GM18870 (cell line): ENCODE measurements around the gene NOX4.
"Not testable (repeated sequence)": the region's sequence is repeated elsewhere in the genome, so short reads cannot be mapped to it uniquely, and the experiment has no call there.

Experiments
- ATAC-seq: cut with Tn5 transposase; IDR thresholded peaks from one replicate; pipeline ENCODE4 v1.9.1; 2021; ENCODE audit warnings: moderate library complexity; ENCODE audit not compliant: unreplicated experiment

Gene NOX4

DNA sequence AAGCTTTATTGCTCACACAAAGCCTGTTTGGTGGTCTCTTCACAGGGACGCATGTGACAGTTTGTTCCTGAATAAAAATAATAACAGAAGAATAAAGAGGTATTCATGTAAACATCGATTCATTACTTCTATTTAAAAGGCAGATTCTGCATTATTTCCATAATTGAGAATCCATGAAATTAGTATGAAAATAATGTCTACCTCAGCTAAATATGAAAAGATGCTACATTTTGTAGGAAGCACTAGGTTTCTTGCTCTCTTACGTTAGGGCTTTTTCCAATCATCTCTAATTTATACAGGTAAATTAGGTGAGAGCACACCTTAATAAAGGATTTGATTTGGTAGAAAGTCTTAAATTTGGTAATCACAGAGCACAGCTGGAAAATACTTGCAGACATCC lies 103.7 kb downstream of the NOX4 start:
- not testable (repeated sequence) for ATAC-seq

DNA sequence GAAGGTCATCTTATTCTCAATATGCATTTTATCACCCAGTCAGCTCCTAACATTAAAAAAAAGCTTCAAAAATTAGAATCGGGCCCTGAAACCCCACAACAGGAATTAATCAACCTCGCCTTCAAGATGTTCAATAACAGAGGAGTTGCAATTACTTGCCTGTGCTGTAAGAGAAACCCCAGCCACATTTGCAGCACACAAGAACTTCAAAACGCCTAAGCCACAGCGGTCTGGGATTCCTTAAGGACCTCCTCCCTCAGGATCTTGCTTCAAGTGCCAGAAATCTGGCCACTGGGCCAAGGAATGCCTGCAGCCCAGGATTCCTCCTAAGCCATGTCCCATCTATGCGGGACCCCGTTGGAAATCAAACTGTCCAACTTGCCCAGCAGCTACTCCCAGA lies 108.2 kb downstream of the NOX4 start:
- ATAC-seq: not testable (repeated sequence)

DNA sequence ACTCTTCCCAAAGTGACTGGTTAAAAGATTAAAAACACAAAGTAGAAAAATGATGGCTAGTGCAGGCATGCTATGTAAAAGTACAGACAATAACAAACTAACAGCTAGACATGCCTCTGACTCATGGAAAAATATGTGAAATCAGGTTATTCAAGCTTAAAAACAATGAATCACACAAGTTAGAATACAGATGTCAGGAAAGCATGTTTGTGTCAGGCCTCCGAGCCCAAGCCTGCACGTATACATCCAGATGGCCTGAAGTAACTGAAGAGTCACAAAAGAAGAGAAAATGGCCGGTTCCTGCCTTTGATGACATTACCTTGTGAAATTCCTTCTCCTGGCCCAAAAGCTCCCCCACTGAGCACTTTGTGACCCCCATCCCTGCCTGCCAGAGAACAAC lies 110.1 kb downstream of the NOX4 start:
- no peak for ATAC-seq

DNA sequence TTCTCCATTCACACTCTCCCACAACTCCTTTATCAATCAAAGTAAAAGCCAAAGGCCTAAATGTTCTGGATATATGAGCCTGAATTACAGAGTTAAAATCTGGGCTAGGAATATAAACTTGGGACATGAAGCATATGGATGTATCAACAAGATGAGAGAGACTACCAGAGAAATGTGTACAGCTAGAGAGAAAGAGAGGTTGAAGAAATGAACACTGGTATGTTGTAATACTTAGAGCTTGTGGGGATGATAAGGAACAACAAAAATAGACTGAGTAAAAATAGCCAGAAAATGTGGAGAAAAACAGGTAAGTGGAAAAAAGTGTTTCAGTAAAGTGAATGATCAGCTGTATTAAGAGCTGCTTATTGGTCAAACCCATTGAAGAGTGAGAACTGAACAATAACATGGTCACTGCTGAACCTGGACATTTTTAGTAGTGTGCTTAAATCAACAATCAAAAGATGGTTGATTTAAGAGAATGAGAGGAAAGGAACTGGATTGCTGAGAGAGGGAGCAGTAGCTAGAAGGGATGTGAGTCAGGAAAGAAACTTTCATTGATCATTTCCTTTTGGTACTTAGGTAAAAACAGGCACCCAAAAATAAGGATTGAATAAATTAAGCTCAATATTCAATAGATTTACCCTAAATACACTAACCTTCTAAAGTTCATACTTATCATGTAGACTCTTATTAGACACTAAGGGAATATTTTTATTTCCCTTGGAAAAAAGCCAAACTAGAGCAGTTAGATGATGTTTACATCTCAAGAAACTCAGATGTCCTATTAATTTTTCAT lies 111.0 kb downstream of the NOX4 start:
- not testable (repeated sequence) for ATAC-seq

DNA sequence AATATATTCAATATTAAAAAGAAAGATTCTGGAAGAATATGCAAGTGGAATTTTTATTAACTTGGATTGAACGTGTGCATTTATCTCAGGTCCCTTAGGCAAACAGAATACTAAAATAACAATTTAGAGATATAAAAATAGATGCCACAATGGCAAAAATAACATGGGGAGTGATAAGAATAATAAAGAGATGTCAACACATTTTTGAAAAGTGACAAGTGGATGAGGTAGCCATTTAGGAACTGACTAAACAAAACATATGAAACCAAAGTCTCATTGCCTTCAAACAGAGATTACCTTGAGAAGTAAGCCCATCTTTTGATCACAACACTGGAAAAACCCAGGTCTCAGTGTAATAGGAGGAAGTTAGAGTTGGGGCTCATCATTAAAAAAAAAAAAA lies 112.2 kb downstream of the NOX4 start:
- ATAC-seq: not testable (repeated sequence)

DNA sequence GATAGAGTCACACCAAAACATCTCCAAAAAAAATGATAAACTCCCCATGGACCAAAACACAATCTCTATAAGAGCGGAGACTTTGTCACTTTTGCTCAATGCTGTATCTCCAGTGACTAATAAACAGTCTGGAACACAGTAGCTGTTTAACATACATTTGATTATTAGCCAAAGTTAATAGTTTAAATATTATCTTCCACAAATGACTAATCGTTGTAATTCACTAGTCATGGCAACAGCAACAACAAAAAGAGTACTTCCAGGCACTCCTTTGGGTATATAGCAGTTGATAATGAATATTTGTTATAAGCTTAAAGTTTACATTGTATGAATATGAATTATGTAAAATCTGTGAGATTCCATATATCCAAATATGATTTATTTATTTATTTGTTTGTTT lies 121.8 kb downstream of the NOX4 start:
- not testable (repeated sequence) for ATAC-seq

DNA sequence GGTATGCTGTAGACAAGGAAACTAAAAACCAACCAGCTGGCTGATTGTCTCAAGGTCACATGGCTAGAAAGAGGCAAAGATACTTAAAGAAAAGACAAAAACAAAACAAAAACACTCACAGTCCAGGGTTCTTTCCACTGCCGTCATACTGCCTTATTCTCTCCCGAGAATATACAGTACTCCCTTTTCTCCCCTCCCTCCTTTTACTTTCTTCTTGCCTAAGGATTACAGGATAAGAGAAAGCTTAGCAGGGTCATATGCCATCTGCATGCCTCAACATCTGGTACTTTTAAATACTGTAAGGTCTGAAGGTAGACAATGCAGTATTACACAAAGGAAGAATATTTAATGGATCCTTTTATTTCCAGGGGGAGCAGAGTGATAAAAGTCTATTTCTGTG lies 126.3 kb downstream of the NOX4 start:
- ATAC-seq: not testable (repeated sequence)

DNA sequence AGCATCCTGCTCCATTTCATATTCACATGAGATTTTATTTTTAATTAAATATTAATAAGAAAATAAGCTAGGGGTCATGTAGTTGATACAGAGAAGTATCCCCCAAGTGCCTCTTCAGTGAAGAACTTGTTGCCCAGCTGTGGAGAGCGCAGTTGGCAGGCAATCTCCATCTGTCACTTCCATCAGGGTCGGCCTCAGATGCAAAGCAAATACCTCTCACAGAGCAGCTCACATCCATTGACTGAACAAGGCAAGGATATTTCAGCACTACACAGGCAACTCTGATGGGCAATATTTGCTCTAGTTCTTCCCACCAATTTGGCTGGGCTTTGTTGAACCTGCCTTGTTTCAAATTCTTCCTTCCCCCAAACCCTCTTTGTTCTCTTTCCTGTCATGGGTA lies 129.4 kb downstream of the NOX4 start:
- ATAC-seq: no peak

DNA sequence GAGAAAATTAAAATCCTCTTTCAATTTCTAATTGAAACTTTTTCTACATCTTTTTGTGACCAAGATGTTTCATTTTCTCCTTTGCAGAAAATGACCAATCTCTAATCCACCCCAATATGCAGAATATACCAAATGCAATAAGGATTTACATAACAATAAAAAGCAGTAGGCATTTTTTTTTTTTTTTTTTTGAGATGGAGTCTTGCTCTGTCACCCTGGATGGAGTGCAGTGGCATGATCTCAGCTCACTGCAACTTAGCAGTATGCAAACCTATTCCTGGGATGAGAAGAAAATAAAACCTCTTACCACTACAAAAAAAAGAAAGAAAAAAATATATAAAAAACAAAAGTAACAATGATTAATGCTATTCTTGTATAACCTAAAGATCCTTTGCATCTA lies 132.0 kb downstream of the NOX4 start:
- ATAC-seq: not testable (repeated sequence)

DNA sequence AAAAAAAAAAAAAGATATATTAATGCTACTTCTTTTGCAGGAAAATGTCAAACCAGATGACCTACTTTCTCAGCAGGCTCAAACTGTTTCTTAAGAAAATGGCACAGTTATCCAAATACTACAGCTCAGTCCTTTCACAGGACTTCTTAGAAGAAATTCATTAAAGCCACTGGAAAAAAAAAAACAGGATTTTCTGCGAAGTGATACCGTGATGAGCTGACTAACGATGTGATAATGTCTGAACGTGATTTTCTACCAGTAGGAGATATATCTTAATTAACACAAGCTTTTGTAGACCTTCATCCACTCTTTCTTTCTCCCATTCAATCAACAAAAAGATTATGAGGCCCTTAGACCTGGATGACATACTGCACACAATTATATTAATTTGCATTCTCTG lies 132.4 kb downstream of the NOX4 start:
- no peak for ATAC-seq

DNA sequence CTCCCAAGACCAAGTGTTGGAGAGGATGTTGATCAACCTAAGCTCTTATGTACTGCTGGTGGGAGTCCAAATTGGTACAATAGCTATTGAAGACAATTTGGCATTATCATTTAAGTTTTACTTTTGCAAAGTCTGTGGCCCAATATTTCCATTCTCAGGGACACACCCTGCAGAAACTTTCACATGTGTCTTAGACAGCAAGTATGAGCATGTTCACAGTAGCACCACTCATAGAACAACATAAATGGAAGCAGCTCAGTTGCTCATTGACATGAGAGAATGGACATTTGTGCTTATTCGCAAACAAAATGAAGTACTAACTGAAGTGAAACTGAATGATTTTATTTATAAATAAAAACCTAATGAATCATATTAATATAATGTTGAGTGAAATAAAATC lies 135.5 kb downstream of the NOX4 start:
- no peak for ATAC-seq

DNA sequence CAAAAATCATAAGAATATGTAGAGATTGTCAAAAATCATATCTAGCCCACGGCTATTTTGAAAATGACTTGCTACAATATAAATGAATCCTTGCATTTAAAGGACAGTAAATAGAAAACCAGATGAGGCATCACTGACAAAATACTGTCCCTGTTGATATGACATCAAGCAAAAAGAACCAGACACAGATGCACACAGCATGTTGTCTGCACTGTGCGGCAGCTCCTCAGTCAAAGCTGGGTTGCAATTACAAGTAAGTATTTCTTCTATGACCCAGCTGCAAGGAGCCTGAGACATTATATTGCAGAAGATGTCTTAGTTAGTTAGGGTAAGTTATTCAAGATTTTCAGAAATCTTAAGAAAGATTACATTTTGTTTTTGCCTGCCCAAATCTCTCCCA lies 136.7 kb downstream of the NOX4 start:
- ATAC-seq: not testable (repeated sequence)

DNA sequence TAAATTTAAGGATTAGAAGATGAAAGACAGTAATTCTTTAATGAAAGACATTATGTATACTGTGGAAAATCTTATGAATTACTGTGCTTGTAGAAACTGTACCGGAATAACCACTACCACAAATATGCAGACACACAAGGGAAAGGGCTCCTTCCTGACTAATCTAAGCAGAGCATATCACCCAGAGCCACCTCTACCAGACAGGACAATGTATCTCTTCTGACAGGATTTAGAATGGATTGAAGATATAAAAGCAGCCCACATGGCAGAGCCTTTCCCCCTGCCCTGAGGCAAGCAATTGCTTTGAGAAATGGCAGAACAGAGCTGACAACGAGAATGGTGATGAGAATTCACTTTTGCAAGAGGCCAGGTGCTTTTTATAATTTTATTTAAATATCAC lies 144.1 kb downstream of the NOX4 start:
- ATAC-seq: no peak

DNA sequence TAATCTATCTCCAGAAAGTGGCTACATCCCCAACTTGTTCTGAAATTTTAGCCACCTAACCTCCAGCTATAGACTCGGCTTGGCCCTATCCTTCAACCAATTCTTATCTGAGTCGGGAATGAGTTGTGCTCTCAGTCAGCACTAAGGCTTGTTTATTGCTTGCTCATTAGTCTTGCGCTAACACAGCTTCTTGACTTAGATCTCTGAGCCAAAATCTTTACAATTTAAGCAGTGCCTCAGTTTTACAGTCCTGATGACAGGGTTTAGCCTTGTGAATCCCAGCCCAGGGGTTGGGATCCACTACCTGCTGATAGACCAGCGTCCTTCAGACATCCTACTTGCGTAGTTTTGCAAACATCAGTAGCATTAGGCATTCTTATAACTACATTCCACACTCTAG lies 144.6 kb downstream of the NOX4 start:
- no peak for ATAC-seq

DNA sequence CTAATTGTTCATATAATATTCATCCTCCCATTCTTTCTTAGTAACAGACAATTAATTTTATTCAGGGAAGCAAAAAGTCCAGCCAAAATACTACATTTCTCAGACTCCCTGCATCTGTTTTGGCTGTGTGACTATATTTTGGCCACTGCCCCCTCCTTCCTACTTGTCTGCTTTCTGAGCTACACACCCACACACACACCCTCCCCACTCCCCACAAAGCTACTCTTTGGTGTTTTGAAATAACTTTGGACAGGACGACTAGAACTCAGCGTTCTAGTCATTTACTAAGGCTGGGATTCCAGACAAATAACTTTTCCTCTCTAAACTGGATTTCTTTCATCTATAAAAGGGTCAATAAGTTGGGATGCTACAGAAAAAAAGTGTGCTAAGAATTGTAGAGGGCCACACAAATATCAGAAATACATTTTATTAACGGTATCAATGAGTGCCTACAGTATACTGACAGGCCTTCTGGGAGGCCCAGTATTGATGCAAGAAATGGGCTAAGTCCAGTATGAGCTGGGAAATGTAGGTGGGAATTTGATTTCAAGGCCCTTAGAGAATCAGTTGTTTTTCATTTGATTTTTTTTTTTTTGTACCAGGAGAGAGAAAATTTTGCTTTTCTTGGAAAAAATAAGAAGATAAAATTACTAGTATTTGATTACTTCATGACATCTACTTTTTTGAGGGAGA lies 148.1 kb downstream of the NOX4 start:
- not testable (repeated sequence) for ATAC-seq

DNA sequence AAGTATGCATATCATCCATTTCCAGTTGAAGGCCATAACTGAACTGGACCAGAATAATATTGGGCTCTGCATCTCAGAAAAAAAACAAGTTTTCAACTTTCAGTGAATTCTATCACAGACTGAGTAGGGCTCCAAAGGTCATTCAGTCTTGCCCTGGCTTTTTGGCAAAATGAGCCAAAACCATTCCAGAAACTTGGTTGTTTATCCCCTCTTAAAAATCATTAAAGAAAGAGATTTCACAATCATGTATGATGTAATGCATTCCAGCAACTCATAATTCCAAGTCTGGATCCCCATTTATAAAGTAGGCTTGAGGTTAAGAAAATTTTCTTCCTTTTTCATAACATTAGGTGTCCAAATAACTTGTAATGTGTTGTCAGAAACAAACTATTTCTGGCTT lies 150.7 kb downstream of the NOX4 start:
- ATAC-seq: not testable (repeated sequence)

DNA sequence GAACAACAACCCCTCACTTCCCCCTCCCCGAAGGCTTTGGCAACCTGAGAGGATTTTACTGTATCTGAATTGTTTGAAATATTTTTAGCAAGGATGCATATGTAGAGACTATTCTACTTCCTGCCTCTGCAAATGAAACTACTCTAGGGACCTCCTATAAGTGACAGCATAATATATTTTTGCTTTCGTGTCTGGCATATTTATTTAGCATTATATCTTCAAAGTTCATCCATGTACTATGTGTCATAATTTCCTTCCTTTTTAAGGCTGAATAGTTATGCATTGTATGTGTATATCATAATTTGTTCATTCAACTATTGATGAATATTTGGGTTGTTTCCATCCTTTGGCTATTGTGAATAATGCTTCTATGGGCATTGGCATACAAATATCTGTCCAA lies 153.1 kb downstream of the NOX4 start:
- not testable (repeated sequence) for ATAC-seq

DNA sequence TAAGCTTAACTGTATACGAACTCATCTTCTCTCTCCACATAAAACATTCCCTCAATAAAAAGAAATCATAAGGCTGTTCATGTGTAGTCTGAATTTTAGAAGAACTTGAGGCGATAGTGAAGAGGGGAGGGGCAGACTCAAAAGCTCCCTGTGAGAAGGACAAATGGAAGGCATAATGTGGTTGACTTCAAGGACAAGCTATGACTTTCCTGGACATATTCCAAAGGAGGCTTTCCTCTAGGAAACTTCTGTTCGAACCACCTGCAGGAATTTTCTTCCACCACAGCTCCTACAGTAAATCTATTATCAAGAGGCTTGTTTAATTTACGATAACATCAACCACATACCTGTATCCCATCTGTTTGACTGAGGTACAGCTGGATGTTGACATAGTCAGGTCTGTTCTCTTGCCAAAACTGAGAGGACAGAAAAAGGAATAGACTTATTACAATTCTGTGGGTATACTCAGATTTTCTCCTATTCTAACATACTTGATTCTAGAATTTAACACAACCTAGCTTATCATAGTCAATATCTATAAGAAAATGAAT lies 154.0 kb downstream of the NOX4 start:
- not testable (repeated sequence) for ATAC-seq

DNA sequence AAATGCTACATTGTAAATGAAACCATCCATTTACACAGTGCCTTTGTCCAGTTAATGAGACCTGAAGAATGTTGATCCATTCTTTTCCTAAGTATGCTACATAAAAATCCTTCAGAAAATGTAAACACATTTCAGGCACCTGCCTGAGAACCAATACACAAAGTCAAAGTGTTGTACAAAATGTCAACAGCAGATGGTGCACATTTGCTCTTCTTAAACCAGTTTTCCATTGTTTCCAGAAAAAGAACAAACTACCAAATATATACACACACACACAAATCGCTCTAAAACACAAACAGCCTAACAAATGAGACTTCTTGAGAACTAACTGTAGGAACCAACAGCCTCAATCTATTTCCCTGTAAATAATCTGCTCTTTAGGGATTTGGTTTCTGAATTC lies 157.5 kb downstream of the NOX4 start:
- not testable (repeated sequence) for ATAC-seq

DNA sequence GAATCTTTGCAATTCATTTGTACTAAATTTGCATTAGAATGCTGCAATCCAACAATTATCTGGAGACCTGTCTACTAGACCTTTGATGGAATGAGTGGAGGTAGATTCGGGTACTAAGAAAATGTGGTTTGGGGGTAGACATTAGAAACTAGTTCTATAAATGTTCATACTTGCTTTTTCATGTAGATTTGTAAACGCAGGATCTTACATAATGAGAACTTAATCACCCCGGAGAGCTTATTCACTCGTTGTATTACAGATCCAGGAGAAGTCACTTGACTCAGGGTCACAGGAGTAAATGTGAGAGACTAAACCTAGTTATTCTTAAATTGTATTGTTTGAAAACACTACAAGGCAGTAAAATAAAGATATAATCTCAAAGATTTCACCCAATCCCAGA lies 159.2 kb downstream of the NOX4 start:
- not testable (repeated sequence) for ATAC-seq

DNA sequence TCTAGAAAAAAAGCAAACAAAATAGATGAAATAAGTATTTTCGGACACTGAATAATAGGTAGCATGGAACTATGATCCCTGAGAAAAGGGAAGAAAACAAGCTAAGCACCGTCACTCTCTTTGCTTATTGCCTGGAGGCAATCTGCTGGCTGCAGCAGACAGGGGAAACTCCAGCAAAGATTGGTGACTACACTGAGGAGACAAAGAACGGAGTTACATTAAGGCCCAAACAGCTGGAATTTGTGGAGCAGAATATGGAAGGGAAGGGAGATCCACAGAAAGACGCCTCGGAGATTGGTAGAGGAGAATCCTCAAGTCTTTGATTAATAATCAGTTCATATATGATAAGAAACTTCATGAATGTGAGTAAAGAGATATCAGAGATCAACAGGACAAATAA lies 163.3 kb downstream of the NOX4 start:
- ATAC-seq: no peak

DNA sequence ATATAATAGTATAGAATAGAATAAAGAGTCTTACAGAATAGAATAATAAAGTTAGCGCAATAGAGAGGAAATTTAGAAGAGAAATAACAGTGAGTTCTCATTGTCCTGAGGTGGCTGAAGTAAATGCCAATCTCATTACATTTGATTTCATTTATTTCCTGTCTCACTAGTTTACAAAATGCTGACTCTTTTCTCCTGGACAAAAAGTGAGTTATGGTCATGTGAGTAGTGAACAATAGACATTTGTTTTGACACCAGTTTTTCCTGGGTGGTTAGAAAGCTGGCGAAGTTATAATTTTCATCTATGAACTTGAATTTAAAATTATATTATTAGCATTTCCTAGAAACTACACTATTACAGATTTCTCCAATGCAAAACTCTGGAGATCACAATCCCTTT lies 169.8 kb downstream of the NOX4 start:
- ATAC-seq: no peak
